Epithelial cell of proximal tubule (primary cell): ENCODE measurements around the gene POGZ. TPM values are rescaled to one million over a fixed set of nuclear protein-coding genes. Genes with fewer than 3 reads are reported as not detected.

ENCODE experiments used
- DNase-seq: peaks from one replicate; pipeline ENCODE4 v3.0.0-alpha.2; 2011; ENCODE audit warnings: low read depth
- H3K4me3 ChIP-seq: 2 replicates; pipeline ENCODE4 v1.5.1; 2011; ENCODE audit warnings: low read depth, mild to moderate bottlenecking, low read length
- CTCF ChIP-seq: conservative IDR thresholded peaks from 2 replicates; pipeline ENCODE4 v1.5.1; 2012; ENCODE audit warnings: low read depth, mild to moderate bottlenecking, low read length
- total RNA-seq: library from RNA; depleted of rRNA; stranded (reverse); fragments of >200 nt; gene quantifications from 2 replicates; pipeline ENCODE4 v1.2.3, GENCODE V29; 2015

POGZ gene, protein sequence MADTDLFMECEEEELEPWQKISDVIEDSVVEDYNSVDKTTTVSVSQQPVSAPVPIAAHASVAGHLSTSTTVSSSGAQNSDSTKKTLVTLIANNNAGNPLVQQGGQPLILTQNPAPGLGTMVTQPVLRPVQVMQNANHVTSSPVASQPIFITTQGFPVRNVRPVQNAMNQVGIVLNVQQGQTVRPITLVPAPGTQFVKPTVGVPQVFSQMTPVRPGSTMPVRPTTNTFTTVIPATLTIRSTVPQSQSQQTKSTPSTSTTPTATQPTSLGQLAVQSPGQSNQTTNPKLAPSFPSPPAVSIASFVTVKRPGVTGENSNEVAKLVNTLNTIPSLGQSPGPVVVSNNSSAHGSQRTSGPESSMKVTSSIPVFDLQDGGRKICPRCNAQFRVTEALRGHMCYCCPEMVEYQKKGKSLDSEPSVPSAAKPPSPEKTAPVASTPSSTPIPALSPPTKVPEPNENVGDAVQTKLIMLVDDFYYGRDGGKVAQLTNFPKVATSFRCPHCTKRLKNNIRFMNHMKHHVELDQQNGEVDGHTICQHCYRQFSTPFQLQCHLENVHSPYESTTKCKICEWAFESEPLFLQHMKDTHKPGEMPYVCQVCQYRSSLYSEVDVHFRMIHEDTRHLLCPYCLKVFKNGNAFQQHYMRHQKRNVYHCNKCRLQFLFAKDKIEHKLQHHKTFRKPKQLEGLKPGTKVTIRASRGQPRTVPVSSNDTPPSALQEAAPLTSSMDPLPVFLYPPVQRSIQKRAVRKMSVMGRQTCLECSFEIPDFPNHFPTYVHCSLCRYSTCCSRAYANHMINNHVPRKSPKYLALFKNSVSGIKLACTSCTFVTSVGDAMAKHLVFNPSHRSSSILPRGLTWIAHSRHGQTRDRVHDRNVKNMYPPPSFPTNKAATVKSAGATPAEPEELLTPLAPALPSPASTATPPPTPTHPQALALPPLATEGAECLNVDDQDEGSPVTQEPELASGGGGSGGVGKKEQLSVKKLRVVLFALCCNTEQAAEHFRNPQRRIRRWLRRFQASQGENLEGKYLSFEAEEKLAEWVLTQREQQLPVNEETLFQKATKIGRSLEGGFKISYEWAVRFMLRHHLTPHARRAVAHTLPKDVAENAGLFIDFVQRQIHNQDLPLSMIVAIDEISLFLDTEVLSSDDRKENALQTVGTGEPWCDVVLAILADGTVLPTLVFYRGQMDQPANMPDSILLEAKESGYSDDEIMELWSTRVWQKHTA (N-terminal part only)
- total RNA-seq, result 18.2 and 29.3 TPM in 2 replicates

DNA sequence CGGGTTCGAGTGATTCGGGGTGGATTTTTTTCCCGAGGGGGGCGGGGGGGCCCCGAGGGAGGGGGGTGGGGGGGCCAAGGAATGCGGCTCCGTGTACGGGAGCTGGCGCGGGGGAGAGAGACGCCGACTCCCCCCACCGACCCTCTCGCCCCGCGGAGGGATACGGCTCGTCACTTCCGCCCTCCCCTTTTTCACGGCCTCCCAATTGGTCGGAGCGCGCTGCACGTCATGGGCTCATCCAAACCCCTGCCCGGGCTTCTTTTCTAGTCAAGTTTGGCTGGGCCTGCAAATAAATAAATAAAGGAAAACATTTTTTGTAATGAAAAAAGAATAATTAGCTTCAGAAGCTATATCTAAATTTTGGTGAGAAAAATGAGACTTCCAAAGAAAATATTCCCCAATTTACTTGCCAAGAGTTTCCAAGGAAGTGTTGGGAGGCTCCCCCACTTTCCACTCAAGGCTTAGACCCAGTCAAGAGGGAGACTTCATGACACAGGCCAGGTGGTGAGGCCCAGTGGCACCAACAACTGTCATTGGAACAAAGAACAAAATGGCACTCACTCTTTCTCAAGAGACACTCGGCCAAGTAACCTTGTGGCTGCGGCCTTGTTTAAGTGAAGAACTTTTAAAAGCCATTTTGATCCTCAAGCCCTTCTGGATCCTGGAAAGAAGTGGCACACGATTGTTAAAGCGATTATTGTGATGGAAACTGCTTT, at the start of gene POGZ:
TSS of gene POGZ (minus strand) at position 164 of the 716 bp plus-strand sequence. CDS start 17,290 bp downstream, outside the sequence.
- H3K4me3 ChIP-seq, result peak within 1 kb of the TSS; percentile 65
- TF ChIP-seq CTCF, result no peak
- DNase-seq, result peak; percentile 64

- TF ChIP-seq CTCF, result no peak
- H3K4me3 ChIP-seq, result no peak overlapping the region
- DNase-seq, result no peak
Measured at GRCh38 chr1:151508833-151509232, 49.5 kb upstream of the POGZ start.

DNA sequence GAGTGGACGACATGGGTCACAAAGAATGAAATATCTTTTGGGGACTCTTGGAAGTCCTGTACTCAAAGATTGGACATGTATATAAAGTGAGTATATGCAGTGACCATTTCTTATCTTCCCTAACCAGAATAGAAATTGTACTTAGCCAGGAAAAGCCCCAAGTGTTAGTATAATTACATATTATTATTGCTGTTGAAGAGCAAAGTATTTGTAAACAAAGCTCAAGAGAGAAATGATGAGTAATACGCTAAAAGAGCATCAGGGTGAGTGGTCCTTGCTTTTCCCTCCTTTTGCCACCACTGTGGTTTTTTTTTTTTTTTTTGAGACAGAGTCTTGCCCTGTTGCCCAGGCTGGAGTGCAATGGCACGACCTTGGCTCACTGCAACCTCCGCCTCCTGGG, 45.5 kb upstream of the POGZ start:
- TF ChIP-seq CTCF, result no peak
- DNase-seq, result no peak
- no peak overlapping the region for H3K4me3 ChIP-seq

GRCh38 chr1:151504252-151504651, 45.0 kb upstream of the POGZ start:
- DNase-seq, result no peak
- no peak for TF ChIP-seq CTCF
- no peak overlapping the region for H3K4me3 ChIP-seq

DNA sequence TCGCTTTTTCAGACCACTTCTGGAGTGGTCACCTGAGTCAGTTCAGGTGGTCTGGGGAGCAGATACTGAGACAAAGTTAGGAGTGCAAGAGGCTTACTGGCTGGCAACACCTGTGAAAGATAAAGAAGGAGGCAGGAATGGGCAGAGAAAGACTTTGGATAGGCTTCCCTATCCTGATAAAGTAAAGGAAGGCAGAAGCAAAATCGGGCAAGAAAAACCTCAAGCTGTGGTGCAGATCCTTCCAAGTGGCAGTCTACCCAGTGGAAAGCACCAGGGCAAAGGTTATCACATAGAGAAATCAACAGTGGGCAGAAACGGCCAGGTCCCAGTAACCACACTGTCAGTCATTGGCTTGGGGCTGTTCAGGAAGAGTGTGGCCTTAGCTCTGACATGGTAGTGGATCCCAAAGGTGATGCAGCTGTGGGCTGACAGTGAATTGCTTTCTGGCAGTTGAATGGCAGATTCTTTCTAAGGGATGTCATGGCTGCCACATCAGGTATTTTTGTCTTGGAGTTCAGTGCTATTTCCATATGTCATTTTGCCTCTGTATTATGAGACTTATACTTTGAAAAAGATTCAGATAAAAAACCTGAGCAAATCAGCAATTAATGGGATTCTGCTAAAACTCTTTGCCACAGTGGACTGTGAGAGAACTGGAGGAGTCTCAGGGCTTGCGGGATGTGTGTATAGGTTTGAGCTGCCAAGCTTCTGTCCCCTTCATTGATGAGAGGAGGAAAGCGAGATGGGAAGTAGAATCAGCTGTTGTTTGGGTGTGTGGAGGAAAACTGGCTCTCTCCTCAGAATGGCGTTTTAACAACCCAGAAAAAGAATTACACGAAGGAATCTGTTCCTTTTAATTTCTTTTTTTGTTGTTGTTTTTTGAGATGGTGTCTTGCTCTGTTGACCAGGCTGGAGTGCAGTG, 43.8 kb upstream of the POGZ start:
- no peak for TF ChIP-seq CTCF
- H3K4me3 ChIP-seq, result no peak overlapping the region
- no peak for DNase-seq
